Erythroblast (primary cell): ENCODE measurements around the gene LHPP.

Experiments
- DNase-seq, 2 experiments: peaks; one replicate each; lab custom pipeline; 2025; lab: John Stamatoyannopoulos, UW
- GATA1 ChIP-seq: IDR thresholded peaks from 2 replicates; pipeline ENCODE4 v1.6.1; 2011; ENCODE audit warnings: low read depth, mild to moderate bottlenecking, control low read depth, low read length, moderate library complexity
- POLR2A ChIP-seq: IDR thresholded peaks from 2 replicates; pipeline ENCODE4 v1.6.1; 2011; ENCODE audit warnings: mild to moderate bottlenecking, low read length

Gene LHPP

GRCh38 chr10:124624006-124624405 lies 162.4 kb downstream of the LHPP start:
- no peak for DNase-seq

GRCh38 chr10:124624466-124624865 lies 162.8 kb downstream of the LHPP start:
- no peak for TF ChIP-seq GATA1
- no peak for DNase-seq

More at GRCh38 chr10:124624006-124624405, 162.4 kb downstream of the LHPP start:
- TF ChIP-seq POLR2A (no peak), GATA1 (no peak)

GRCh38 chr10:124624895-124625294 lies 163.3 kb downstream of the LHPP start:
- TF ChIP-seq POLR2A, result no peak
- no peak for TF ChIP-seq GATA1
- DNase-seq, result no peak

GRCh38 chr10:124625831-124626238 lies 164.2 kb downstream of the LHPP start:
- no peak for DNase-seq
- TF ChIP-seq POLR2A (no peak), GATA1 (no peak)

GRCh38 chr10:124626759-124627380 lies 165.2 kb downstream of the LHPP start:
- no peak for TF ChIP-seq GATA1
- TF ChIP-seq POLR2A, result no peak
- no peak for DNase-seq

- peak; percentile 42 to 60 for DNase-seq
- TF ChIP-seq POLR2A (no peak), GATA1 (no peak)
These were observed 166.4 kb downstream of the LHPP start for GRCh38 chr10:124627866-124628675.

GRCh38 chr10:124628676-124629021 lies 167.0 kb downstream of the LHPP start:
- no peak for TF ChIP-seq GATA1
- no peak for TF ChIP-seq POLR2A
- DNase-seq, result no peak

GRCh38 chr10:124629415-124629814 lies 167.8 kb downstream of the LHPP start:
- no peak for DNase-seq
- no peak for TF ChIP-seq GATA1
- TF ChIP-seq POLR2A, result no peak

- TF ChIP-seq POLR2A, result no peak
- no peak for TF ChIP-seq GATA1
- no peak for DNase-seq
These were observed 168.2 kb downstream of the LHPP start for GRCh38 chr10:124629842-124630241.

- DNase-seq, result no peak
- no peak for TF ChIP-seq POLR2A
- no peak for TF ChIP-seq GATA1
These were observed 168.9 kb downstream of the LHPP start for GRCh38 chr10:124630551-124630950.

GRCh38 chr10:124632064-124632531 lies 170.5 kb downstream of the LHPP start:
- TF ChIP-seq GATA1, result no peak
- TF ChIP-seq POLR2A, result no peak
- DNase-seq, result peak; percentile 50 to 53

- TF ChIP-seq GATA1 (no peak), POLR2A (no peak)
- no peak for DNase-seq
These were observed 170.9 kb downstream of the LHPP start for GRCh38 chr10:124632566-124632965.

- no peak for DNase-seq
- TF ChIP-seq GATA1, result no peak
- no peak for TF ChIP-seq POLR2A
These were observed 174.8 kb downstream of the LHPP start for GRCh38 chr10:124636271-124636995.

- no peak for DNase-seq
- TF ChIP-seq GATA1 (no peak), POLR2A (no peak)
These were observed 175.6 kb downstream of the LHPP start for GRCh38 chr10:124637091-124637700.
